Measurements from ENCODE around the gene COQ7.

DNA sequence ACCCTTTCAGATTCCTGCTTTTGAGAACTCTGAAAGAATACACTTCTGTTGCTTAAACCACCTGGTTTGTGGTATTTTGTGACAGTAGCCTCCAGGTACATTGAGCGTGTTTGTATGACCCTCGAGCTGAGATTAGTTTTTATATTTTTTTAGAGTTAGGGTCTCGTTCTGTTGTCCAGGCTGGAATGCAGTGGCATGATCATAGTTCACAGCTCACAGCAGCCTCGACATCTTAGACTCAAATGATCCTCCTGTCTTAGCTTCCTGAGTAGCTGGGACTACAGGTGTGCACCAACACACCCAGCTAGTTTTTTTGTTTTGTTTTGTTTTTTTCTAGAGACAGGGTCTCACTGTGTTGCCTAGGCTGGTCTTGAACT lies 41.9 kb downstream of the COQ7 start:
- no peak for TF ChIP-seq TAF1 (IDR thresholded peaks at IDR 0.05; ENCODE audit: low read depth)
- no peak for TF ChIP-seq CEBPB (IDR thresholded peaks at IDR 0.05)
